Transverse colon (tissue), 4 donors: ENCODE measurements around the gene BLVRB.

ENCODE experiments used
- EP300 ChIP-seq: sonication (generic); formaldehyde crosslinking; IDR thresholded peaks from one replicate; pipeline ENCODE4 v1.6.1; 2017; ENCODE audit warnings: antibody characterized with exemption, low read depth
- POLR2A ChIP-seq: fragments of 450-650 bp; IDR thresholded peaks from one replicate; pipeline ENCODE4 v1.6.1; 2016; ENCODE audit warnings: antibody characterized with exemption, mild to moderate bottlenecking, moderate library complexity
- POLR2AphosphoS5 ChIP-seq, 3 donors: sonication (generic); formaldehyde crosslinking; IDR thresholded peaks; one replicate each; pipeline ENCODE4 v1.6.1; 2016; ENCODE audit warnings: antibody characterized with exemption in 3 of 3
- TF ChIP-seq, protein P1 (sequence below), 5 experiments: fragments of 200-600 bp in 3 of 5; fragments of 450-650 bp in 2 of 5; sonication (generic) in 3 of 5; IDR thresholded peaks; 1 replicate in 2 of 5; 2 replicates in 3 of 5; pipeline ENCODE4 v1.5.1; 2016 to 2017; ENCODE audit warnings: antibody characterized with exemption in 5 of 5, inconsistent platforms in 3 of 5, mild to moderate bottlenecking in 2 of 5, moderate library complexity in 1 of 5

DNA sequence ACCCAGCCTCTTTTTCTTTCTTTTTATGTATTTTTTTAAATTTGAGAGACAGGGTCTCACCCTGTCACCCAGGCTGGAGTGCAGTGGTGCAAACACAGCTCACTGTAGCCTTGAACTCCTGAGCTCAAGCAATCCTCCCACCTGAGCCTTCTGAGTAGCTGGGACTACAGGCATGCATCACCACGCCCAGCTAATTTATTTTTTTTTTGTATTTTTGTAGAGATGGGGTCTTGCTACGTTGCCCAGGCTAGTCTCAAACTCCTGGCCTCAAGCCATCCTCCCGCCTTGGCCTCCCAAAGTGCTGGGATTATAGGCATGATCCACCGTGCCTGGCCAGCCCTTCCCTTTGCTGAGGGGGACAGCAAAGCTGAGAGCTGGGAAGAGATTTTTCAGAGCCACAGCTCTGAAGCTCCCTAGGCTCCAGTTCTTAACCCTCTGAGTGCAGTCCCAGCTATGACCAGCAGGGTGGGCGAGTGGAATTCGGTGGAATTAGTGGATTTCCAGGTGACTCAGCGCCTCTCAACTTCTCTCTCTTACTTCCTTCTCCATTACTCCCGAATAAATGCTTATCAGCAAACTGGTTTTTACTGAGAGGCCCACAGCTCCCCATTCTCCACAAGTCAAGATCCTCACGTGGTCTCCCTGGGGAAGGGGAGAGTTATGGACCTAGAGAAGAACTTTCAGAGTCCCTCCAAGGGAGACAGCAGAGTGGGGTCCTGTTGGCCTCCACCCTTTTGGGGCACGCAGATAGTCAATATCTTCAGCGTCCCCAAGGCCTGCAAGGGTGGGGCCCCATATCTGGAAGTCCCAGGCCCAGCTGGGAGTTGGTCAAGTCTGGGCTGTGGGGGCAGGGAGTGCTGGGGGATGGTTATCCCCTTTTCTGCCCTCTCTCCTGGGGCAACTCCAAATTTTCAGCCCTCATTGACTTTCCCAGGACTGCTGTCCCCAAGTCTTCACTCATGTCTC is 1.2 kb downstream of the BLVRB start:
- TF ChIP-seq, protein P1, sequence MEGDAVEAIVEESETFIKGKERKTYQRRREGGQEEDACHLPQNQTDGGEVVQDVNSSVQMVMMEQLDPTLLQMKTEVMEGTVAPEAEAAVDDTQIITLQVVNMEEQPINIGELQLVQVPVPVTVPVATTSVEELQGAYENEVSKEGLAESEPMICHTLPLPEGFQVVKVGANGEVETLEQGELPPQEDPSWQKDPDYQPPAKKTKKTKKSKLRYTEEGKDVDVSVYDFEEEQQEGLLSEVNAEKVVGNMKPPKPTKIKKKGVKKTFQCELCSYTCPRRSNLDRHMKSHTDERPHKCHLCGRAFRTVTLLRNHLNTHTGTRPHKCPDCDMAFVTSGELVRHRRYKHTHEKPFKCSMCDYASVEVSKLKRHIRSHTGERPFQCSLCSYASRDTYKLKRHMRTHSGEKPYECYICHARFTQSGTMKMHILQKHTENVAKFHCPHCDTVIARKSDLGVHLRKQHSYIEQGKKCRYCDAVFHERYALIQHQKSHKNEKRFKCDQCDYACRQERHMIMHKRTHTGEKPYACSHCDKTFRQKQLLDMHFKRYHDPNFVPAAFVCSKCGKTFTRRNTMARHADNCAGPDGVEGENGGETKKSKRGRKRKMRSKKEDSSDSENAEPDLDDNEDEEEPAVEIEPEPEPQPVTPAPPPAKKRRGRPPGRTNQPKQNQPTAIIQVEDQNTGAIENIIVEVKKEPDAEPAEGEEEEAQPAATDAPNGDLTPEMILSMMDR (IDR thresholded peaks at IDR 0.05), result peak; percentile 83 to 97 (median 91)
- no peak for TF ChIP-seq POLR2A
- TF ChIP-seq POLR2AphosphoS5 (IDR thresholded peaks at IDR 0.05), result peak in 1 of 3 donors; percentile 24
- TF ChIP-seq EP300, result no peak
